Stomach (tissue), 4 donors: Measurements from ENCODE around the gene C5orf47.

Experiments
- CTCF ChIP-seq, 7 experiments: fragments of 450-650 bp in 4 of 7; fragments of 200-600 bp in 3 of 7; sonication (generic) in 3 of 7; IDR thresholded peaks; one replicate each; pipeline ENCODE4 v1.5.1; 2016 to 2019; ENCODE audit warnings: antibody characterized with exemption in 7 of 7, control low read depth in 2 of 7, mild to moderate bottlenecking in 1 of 7
- EP300 ChIP-seq: sonication (generic); formaldehyde crosslinking; IDR thresholded peaks from one replicate; pipeline ENCODE4 v1.6.1; 2017; ENCODE audit warnings: antibody characterized with exemption
- POLR2A ChIP-seq, 4 donors: fragments of 450-650 bp; IDR thresholded peaks; one replicate each; pipeline ENCODE4 v1.6.1; 2016; ENCODE audit warnings: antibody characterized with exemption in 4 of 4, control low read depth in 2 of 4, mild to moderate bottlenecking in 1 of 4, moderate library complexity in 1 of 4
- POLR2AphosphoS5 ChIP-seq, 3 donors: sonication (generic); formaldehyde crosslinking; IDR thresholded peaks; one replicate each; pipeline ENCODE4 v1.6.1; 2016; ENCODE audit warnings: antibody characterized with exemption in 3 of 3

- TF ChIP-seq CTCF (IDR thresholded peaks at IDR 0.05) (no peak), POLR2A (IDR thresholded peaks at IDR 0.05) (no peak), POLR2AphosphoS5 (IDR thresholded peaks at IDR 0.05) (no peak), EP300 (no peak)
Measured at GRCh38 chr5:173973616-173973969, 15.4 kb upstream of the C5orf47 start.
